RWPE1 (cell line): ENCODE data around the gene TMEM14A.

Experiments
- CTCF ChIA-PET: fragments of 350-600 bp; sonication (Branson Sonifier 250); formaldehyde crosslinking; extraction: SDS; loops from one replicate; lab custom pipeline; 2021; lab: Yijun Ruan, JAX
- POLR2A ChIA-PET: fragments of 400-600 bp; formaldehyde crosslinking; extraction: SDS; loops from one replicate; lab custom pipeline; 2020; ENCODE audit warnings: antibody characterized with exemption; ENCODE audit not compliant: low non-redundant PET; lab: Yijun Ruan, JAX
- DNase-seq: peaks from one replicate; pipeline ENCODE4 v3.0.0; 2012; ENCODE audit warnings: low spot score
- H3K27ac ChIP-seq: fragments of 450-650 bp; 2 replicates; pipeline ENCODE4 v1.5.1; 2017
- CTCF ChIP-seq: fragments of 450-650 bp; conservative IDR thresholded peaks from 2 replicates; pipeline ENCODE4 v1.5.1; 2017; ENCODE audit warnings: low read depth, mild to moderate bottlenecking

The TMEM14A gene

GRCh38 chr6:52636830-52637229 lies 34.1 kb upstream of the TMEM14A start:
- no peak for DNase-seq
- ChIA-PET POLR2A (no interaction called here), CTCF (no interaction called here)
- TF ChIP-seq CTCF = no peak
- H3K27ac ChIP-seq = no peak overlapping the region

- no peak overlapping the region for H3K27ac ChIP-seq
- CTCF ChIA-PET = interaction anchor here (0.6 kb wide), 1 partner anchor 11 kb away, joined by 3 read pairs; no protein-coding TSS in a partner anchor
- no peak for TF ChIP-seq CTCF
- DNase-seq = no peak
- POLR2A ChIA-PET = no interaction called here
These were observed 31.4 kb upstream of the TMEM14A start for GRCh38 chr6:52639493-52639892.

GRCh38 chr6:52640170-52640569 lies 30.7 kb upstream of the TMEM14A start:
- H3K27ac ChIP-seq = no peak overlapping the region
- DNase-seq = no peak
- ChIA-PET POLR2A (no interaction called here), CTCF (no interaction called here)
- no peak for TF ChIP-seq CTCF

GRCh38 chr6:52640916-52641315 lies 30.0 kb upstream of the TMEM14A start:
- TF ChIP-seq CTCF = no peak
- H3K27ac ChIP-seq = no peak overlapping the region
- ChIA-PET POLR2A (no interaction called here), CTCF (interaction anchor here (1.7 kb wide), 1 partner anchor 11 kb away, joined by 4 read pairs; no protein-coding TSS in a partner anchor)
- no peak for DNase-seq

GRCh38 chr6:52641388-52641787 lies 29.5 kb upstream of the TMEM14A start:
- no peak overlapping the region for H3K27ac ChIP-seq
- ChIA-PET CTCF (interaction anchor here (0.5 to 1.7 kb wide), 2 partner anchors 11 to 234 kb away, joined by 3 to 4 read pairs; no protein-coding TSS in a partner anchor), POLR2A (no interaction called here)
- no peak for TF ChIP-seq CTCF
- no peak for DNase-seq

GRCh38 chr6:52641826-52642225 lies 29.1 kb upstream of the TMEM14A start:
- no peak for TF ChIP-seq CTCF
- no peak overlapping the region for H3K27ac ChIP-seq
- DNase-seq = no peak
- ChIA-PET POLR2A (no interaction called here), CTCF (interaction anchor here (0.5 to 1.7 kb wide), 2 partner anchors 10 to 234 kb away, joined by 3 to 4 read pairs; no protein-coding TSS in a partner anchor)
